H1 (cell line): Measurements from ENCODE around the gene CRYBA4. TPM values are rescaled to one million over a fixed set of nuclear protein-coding genes. Genes with fewer than 3 reads are reported as not detected.

Experiments used
- CTCF ChIA-PET: fragments of 300-600 bp; sonication (Branson Sonifier 250); formaldehyde crosslinking; loops from one replicate; lab custom pipeline; 2021; ENCODE audit not compliant: partially characterized antibody; lab: Charles Lee
- POLR2A ChIA-PET: fragments of 300-600 bp; sonication (Branson Sonifier 250); formaldehyde crosslinking; loops from one replicate; lab custom pipeline; 2021; ENCODE audit warnings: inconsistent platforms; ENCODE audit not compliant: partially characterized antibody; lab: Charles Lee
- DNase-seq, 2 experiments: peaks; one replicate each; pipeline versions ENCODE4 v3.0.0 to v3.0.0-alpha.2; 2010 to 2022; ENCODE audit warnings: low spot score in 2 of 2, low read depth in 1 of 2, mixed read lengths in 1 of 2
- FAIRE-seq: peaks from 2 replicates; lab custom pipeline; 2011; peaks lifted over from hg19 to GRCh38; lab: Jason Lieb, UNC
- H2AFZ ChIP-seq: 2 replicates; pipeline ENCODE4 v1.8.1; 2012; ENCODE audit warnings: low read length, inconsistent platforms
- H2AK5ac ChIP-seq: 2 replicates; pipeline ENCODE4 v1.6.1; 2013; ENCODE audit warnings: low read depth, low read length
- H2BK120ac ChIP-seq: replicated peaks from 2 replicates; pipeline ENCODE3; 2013; ENCODE audit warnings: low read depth, low read length, inconsistent platforms
- H2BK12ac ChIP-seq: 2 replicates; pipeline ENCODE4 v1.6.1; 2013; ENCODE audit warnings: low read depth, low read length
- H2BK15ac ChIP-seq: 2 replicates; pipeline ENCODE4 v1.6.1; 2013; ENCODE audit warnings: low read length
- H2BK20ac ChIP-seq: 2 replicates; pipeline ENCODE4 v1.6.1; 2013; ENCODE audit warnings: low read length
- H2BK5ac ChIP-seq: 2 replicates; pipeline ENCODE4 v1.6.1; 2013; ENCODE audit warnings: low read depth, low read length
- H3K14ac ChIP-seq: 2 replicates; pipeline ENCODE4 v1.6.1; 2013; ENCODE audit warnings: inconsistent platforms; ENCODE audit not compliant: insufficient read length
- H3K18ac ChIP-seq: 2 replicates; pipeline ENCODE4 v1.6.1; 2013; ENCODE audit warnings: low read length; ENCODE audit errors: extremely low read depth
- H3K23ac ChIP-seq: 2 replicates; pipeline ENCODE4 v1.6.1; 2013; ENCODE audit warnings: inconsistent platforms; ENCODE audit not compliant: insufficient read length
- H3K23me2 ChIP-seq: 2 replicates; pipeline ENCODE4 v1.6.1; 2013; ENCODE audit warnings: low read depth, low read length
- H3K27ac ChIP-seq: 2 replicates; pipeline ENCODE4 v1.6.1; 2011; ENCODE audit warnings: low read depth, low read length, inconsistent platforms
- H3K27me3 ChIP-seq, 4 experiments: replicated peaks in 1 of 4; 1 replicate in 1 of 4; 2 replicates in 3 of 4; pipeline versions ENCODE4 v1.6.1 to v1.8.1; 2011 to 2013; ENCODE audit warnings: low read length in 3 of 4, mild to moderate bottlenecking in 3 of 4, inconsistent platforms in 2 of 4, mixed read lengths in 2 of 4, moderate library complexity in 1 of 4; ENCODE audit not compliant: control insufficient read depth in 3 of 4, insufficient read depth in 3 of 4; ENCODE audit errors: extremely low read depth in 1 of 4
- H3K36me3 ChIP-seq, 4 experiments: 2 replicates each; pipeline versions ENCODE4 v1.6.1 to v1.8.1; 2011 to 2013; ENCODE audit warnings: mild to moderate bottlenecking in 4 of 4, low read length in 3 of 4, moderate library complexity in 2 of 4, control low read depth in 1 of 4, inconsistent platforms in 1 of 4; ENCODE audit not compliant: insufficient read depth in 4 of 4, control insufficient read depth in 2 of 4
- H3K4ac ChIP-seq: replicated peaks from 2 replicates; pipeline ENCODE3; 2013; ENCODE audit warnings: low read length, low read depth, mixed read lengths, inconsistent platforms; ENCODE audit not compliant: insufficient read length
- H3K4me1 ChIP-seq, 4 experiments: replicated peaks in 1 of 4; 1 replicate in 1 of 4; 2 replicates in 3 of 4; pipeline versions ENCODE4 v1.6.1 to v1.8.1; 2011 to 2013; ENCODE audit warnings: low read length in 3 of 4, inconsistent platforms in 2 of 4, mixed read lengths in 1 of 4; ENCODE audit not compliant: insufficient read depth in 4 of 4, control insufficient read depth in 3 of 4
- H3K4me2 ChIP-seq, 2 experiments: 2 replicates each; pipeline versions ENCODE4 v1.6.1 to v1.8.1; 2011 to 2013; ENCODE audit warnings: low read depth in 2 of 2, low read length in 2 of 2, control low read depth in 1 of 2, inconsistent platforms in 1 of 2, mild to moderate bottlenecking in 1 of 2; ENCODE audit not compliant: insufficient read depth in 1 of 2
- H3K4me3 ChIP-seq, 4 experiments: fragments of 200-600, 300-600 bp in 1 of 4; sonication (generic), shearing (Covaris generic), sonication (Bioruptor Twin) in 1 of 4; 2 replicates each; pipeline versions ENCODE4 v1.5.1 to v1.8.1; 2011 to 2016; ENCODE audit warnings: low read length in 4 of 4, low read depth in 3 of 4, control low read depth in 2 of 4, inconsistent platforms in 2 of 4, mild to moderate bottlenecking in 2 of 4, mixed read lengths in 1 of 4, moderate library complexity in 1 of 4; ENCODE audit not compliant: insufficient read depth in 2 of 4; ENCODE audit errors: extremely low read depth in 1 of 4
- H3K56ac ChIP-seq: replicated peaks from 2 replicates; pipeline ENCODE3; 2013; ENCODE audit warnings: low read depth, mild to moderate bottlenecking, mixed read lengths, low read length, inconsistent platforms; ENCODE audit not compliant: insufficient read length
- H3K79me1 ChIP-seq: 2 replicates; pipeline ENCODE4 v1.6.1; 2013; ENCODE audit warnings: low read depth, low read length, control low read depth
- H3K79me2 ChIP-seq, 2 experiments: 2 replicates each; pipeline versions ENCODE4 v1.6.1 to v1.8.1; 2012 to 2013; ENCODE audit warnings: low read length in 2 of 2, mild to moderate bottlenecking in 2 of 2, inconsistent platforms in 1 of 2; ENCODE audit not compliant: insufficient read depth in 2 of 2, control insufficient read depth in 1 of 2
- H3K9ac ChIP-seq, 4 experiments: replicated peaks in 1 of 4; 1 replicate in 1 of 4; 2 replicates in 3 of 4; pipeline versions ENCODE4 v1.6.1 to v1.8.1; 2011 to 2013; ENCODE audit warnings: low read depth in 3 of 4, low read length in 3 of 4, control low read depth in 2 of 4, mild to moderate bottlenecking in 2 of 4, moderate library complexity in 2 of 4, inconsistent platforms in 1 of 4; ENCODE audit errors: extremely low read depth in 1 of 4
- H3K9me3 ChIP-seq, 2 experiments: 2 replicates each; pipeline versions ENCODE4 v1.6.1 to v1.8.1; 2012 to 2013; ENCODE audit warnings: mild to moderate bottlenecking in 2 of 2, moderate library complexity in 2 of 2, control low read depth in 1 of 2, inconsistent platforms in 1 of 2, low read depth in 1 of 2, low read length in 1 of 2, mixed read lengths in 1 of 2; ENCODE audit not compliant: insufficient read depth in 2 of 2
- H4K20me1 ChIP-seq, 2 experiments: replicated peaks in 1 of 2; 2 replicates each; pipeline versions ENCODE3 to v1.8.1; 2011 to 2013; ENCODE audit warnings: inconsistent platforms in 2 of 2, low read length in 2 of 2, mild to moderate bottlenecking in 1 of 2; ENCODE audit not compliant: insufficient read depth in 2 of 2, control insufficient read depth in 1 of 2
- H4K5ac ChIP-seq: 2 replicates; pipeline ENCODE4 v1.6.1; 2013; ENCODE audit warnings: low read length, low read depth, mixed read lengths, inconsistent platforms; ENCODE audit not compliant: insufficient read length
- H4K8ac ChIP-seq: 2 replicates; pipeline ENCODE4 v1.8.0; 2013; ENCODE audit warnings: mild to moderate bottlenecking, moderate library complexity, low read length, inconsistent platforms; ENCODE audit not compliant: insufficient read depth; ENCODE audit errors: extremely low read depth
- H4K91ac ChIP-seq: replicated peaks from 2 replicates; pipeline ENCODE3; 2013; ENCODE audit warnings: low read length, mixed read lengths, inconsistent platforms; ENCODE audit not compliant: insufficient read length
- CTBP2 ChIP-seq: IDR thresholded peaks from 2 replicates; pipeline ENCODE4 v1.7.0; 2011; ENCODE audit warnings: borderline replicate concordance, mild to moderate bottlenecking, moderate library complexity, mixed read lengths, low read length; ENCODE audit not compliant: insufficient read depth, insufficient read length
- WGBS, 2 experiments: shearing (Covaris generic) in 1 of 2; methylation state at CpG; one replicate each; pipeline versions ENCODE4 v1.1.6 to v1.1.7; 2013 to 2015; ENCODE audit warnings: low lambda C conversion rate in 2 of 2, mixed read lengths in 2 of 2, inconsistent platforms in 1 of 2, low coverage in 1 of 2, missing lambda C conversion rate in 1 of 2; ENCODE audit not compliant: insufficient replicate concordance in 2 of 2, insufficient coverage in 1 of 2, insufficient read length in 1 of 2; ENCODE audit errors: extremely low coverage in 1 of 2, missing lambda C conversion rate in 1 of 2; 5-methylcytosine and 5-hydroxymethylcytosine counted together
- polyA plus RNA-seq, 7 experiments: library from polyadenylated mRNA; depleted of rRNA in 3 of 7; stranded (reverse) in 5 of 7; unstranded in 2 of 7; fragments of >200 nt in 5 of 7; fragments of 200-250 nt in 2 of 7; gene quantifications; 1 replicate in 5 of 7; 2 replicates in 1 of 7; 4 replicates in 1 of 7; pipeline versions ENCODE4 v1.2.1 to v1.2.3, GENCODE V29; 2011 to 2013; ENCODE audit warnings: missing spikeins in 2 of 7, mixed read lengths in 2 of 7
- total RNA-seq: library from RNA; stranded (reverse); fragmentation: NEBNext Ultra II Directional; extraction: Animal tissue kit (Norgen Biotek cat#: 25700); gene quantifications from 2 replicates; pipeline ENCODE4 v1.2.1, GENCODE V29; 2021

CRYBA4 gene
- total and polyA plus RNA-seq, 2 of the 8 experiments (the other 6 are each of a cell fraction or from before 2014, with no cell fraction given) = 0.67 to 3.1 TPM

DNA sequence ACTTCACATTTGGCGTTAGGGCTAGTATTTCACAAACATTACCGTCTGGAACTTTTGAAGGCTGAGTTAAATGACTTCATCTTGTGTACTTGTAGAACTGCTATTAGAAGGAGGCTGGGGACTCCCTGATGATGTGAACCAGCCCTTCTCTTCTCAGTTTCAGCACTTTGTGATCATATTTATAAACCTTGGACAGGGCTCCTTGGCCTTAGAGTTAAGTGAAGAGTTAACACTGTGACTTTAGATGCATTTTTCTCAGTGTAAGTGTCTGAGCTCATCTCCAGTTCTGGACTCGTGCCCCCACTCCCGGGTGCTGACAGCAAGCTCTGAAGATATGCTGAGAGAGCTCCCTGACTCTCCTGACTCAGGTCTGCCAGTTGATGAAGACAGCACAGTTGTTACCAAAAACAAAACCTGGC is 44.1 kb downstream of the CRYBA4 start:
- H3K23me2 ChIP-seq = no peaks in the 10 kb centered on the region
- DNase-seq (no peak), FAIRE-seq (no peak)
- H2BK20ac ChIP-seq = no peak overlapping the region
- no peak overlapping the region for H3K23ac ChIP-seq
- no peak overlapping the region for H4K8ac ChIP-seq
- H3K4ac ChIP-seq = no peak overlapping the region
- H2AK5ac ChIP-seq = peak overlapping the region; percentile 44; the same call in 1 of the 2 replicates
- no peak overlapping the region for H2AFZ ChIP-seq
- H3K27me3 ChIP-seq = no peaks in the 10 kb centered on the region
- no peaks in the 10 kb centered on the region for H4K20me1 ChIP-seq
- peaks cover 15 to 45% (median 28%) of the 10 kb centered on the region in 4 experiments for H3K36me3 ChIP-seq
- no peak overlapping the region; a peak in 1 of 7 replicates for H3K9ac ChIP-seq
- no peak overlapping the region for H3K18ac ChIP-seq
- peaks cover 8 to 20% (median 10%) of the 10 kb centered on the region in 4 experiments for H3K4me1 ChIP-seq
- CTCF ChIA-PET = interaction anchor here (0.5 to 6.5 kb wide), 31 partner anchors 8 to 867 kb away, joined by 3 to 38 read pairs (median 4); partner anchors contain the start of gene MIAT
- no peak overlapping the region for H3K14ac ChIP-seq
- no peak overlapping the region for H4K91ac ChIP-seq
- H3K4me3 ChIP-seq = no peak overlapping the region; a peak in 1 of 8 replicates
- 0 out of 2 replicates have a peak overlapping the region, but pooled peaks have one; percentile 3 for H3K27ac ChIP-seq
- no peak overlapping the region for H2BK15ac ChIP-seq
- no peak overlapping the region for H4K5ac ChIP-seq
- TF ChIP-seq CTBP2 = no peak
- TF ChIP-seq, all 59 proteins: peak for 0
- peaks cover 13% of the 10 kb centered on the region; the same call in 1 of the 2 replicates for H3K79me1 ChIP-seq
- no peak overlapping the region for H3K4me2 ChIP-seq
- no peaks in the 10 kb centered on the region for H3K9me3 ChIP-seq
- no peak overlapping the region for H2BK120ac ChIP-seq
- POLR2A ChIA-PET = interaction anchor here (0.9 to 2.4 kb wide), 11 partner anchors 9 to 182 kb away, joined by 3 to 9 read pairs (median 5); partner anchors contain the start of genes HPS4 and SRRD
- 86% methylated on average over 4 of the region's 4 CpGs; no CpG with 5 or more reads in 1 of the 2 experiments for WGBS, 2 experiments
- H3K79me2 ChIP-seq = peaks cover 0 to 35% of the 10 kb centered on the region in 2 experiments; a peak in 2 of 4 replicates
- no peak overlapping the region for H2BK5ac ChIP-seq
- no peak overlapping the region for H3K56ac ChIP-seq
- no peak overlapping the region for H2BK12ac ChIP-seq
